Limb (tissue), 2 donors: ENCODE results near the gene CHAC1.
A peak's percentile ranks its signal among the peaks of the same experiment; 100 is the strongest.
"Not testable (repeated sequence)": the region's sequence is repeated elsewhere in the genome, so short reads cannot be mapped to it uniquely, and the experiment has no call there.

Experiments
- DNase-seq, 2 donors: peaks; one replicate each; pipeline ENCODE4 v3.0.0-alpha.2; 2016; ENCODE audit errors: extremely low spot score in 2 of 2

The CHAC1 gene

GRCh38 chr15:40937762-40938535, 15.3 kb upstream of the CHAC1 start:
- DNase-seq, result no peak

GRCh38 chr15:40938536-40938870, 14.8 kb upstream of the CHAC1 start:
- no peak for DNase-seq

GRCh38 chr15:40940296-40940801, 12.9 kb upstream of the CHAC1 start:
- no peak for DNase-seq

- DNase-seq, result no peak
Observed at GRCh38 chr15:40941068-40941527, 12.2 kb upstream of the CHAC1 start.

GRCh38 chr15:40941528-40942336, 11.5 kb upstream of the CHAC1 start:
- DNase-seq, result peak; percentile 61 to 82

GRCh38 chr15:40942337-40942854, 10.9 kb upstream of the CHAC1 start:
- DNase-seq, result no peak

- DNase-seq, result no peak
Observed at GRCh38 chr15:40942878-40943277, 10.4 kb upstream of the CHAC1 start.

GRCh38 chr15:40943764-40944365, 9.4 kb upstream of the CHAC1 start:
- DNase-seq, result no peak

GRCh38 chr15:40944510-40945296, 8.6 kb upstream of the CHAC1 start:
- DNase-seq, result no peak

- no peak for DNase-seq
Observed at GRCh38 chr15:40948706-40949473, 4.4 kb upstream of the CHAC1 start.

GRCh38 chr15:40949756-40950207, 3.5 kb upstream of the CHAC1 start:
- DNase-seq, result no peak

- DNase-seq, result no peak
Observed at GRCh38 chr15:40951764-40952163, 1.5 kb upstream of the CHAC1 start.

- no peak for DNase-seq
Observed at GRCh38 chr15:40952301-40952900, 870 bp upstream of the CHAC1 start.

GRCh38 chr15:40953713-40954074, 423 bp downstream of the CHAC1 start:
- no peak for DNase-seq

GRCh38 chr15:40954158-40954848, 1.0 kb downstream of the CHAC1 start:
- not testable (repeated sequence) for DNase-seq

- DNase-seq, result no peak
Observed at GRCh38 chr15:40955141-40955903, 2.1 kb downstream of the CHAC1 start.

GRCh38 chr15:40955930-40956540, 2.8 kb downstream of the CHAC1 start:
- no peak for DNase-seq

GRCh38 chr15:40956541-40956982, 3.3 kb downstream of the CHAC1 start:
- DNase-seq, result no peak
